Measurements from ENCODE around the gene LSM4.

LSM4 gene

GRCh38 chr19:18304458-18305310, 18.2 kb downstream of the LSM4 start:
- H3K4me3 ChIP-seq (ENCODE audit: low read length in 2 of 2), result peak overlapping the region in 1 of 2 donors; percentile 49
- H4K91ac ChIP-seq (ENCODE audit: low read depth, low read length, poor library complexity), result no peak overlapping the region
- no CpG with 5 or more reads among the region's 29 CpGs for WGBS, 2 donors (ENCODE audit: extremely low coverage in 2 of 2, insufficient read length in 2 of 2, insufficient replicate concordance in 1 of 2)

GRCh38 chr19:18304208-18304457, 18.7 kb downstream of the LSM4 start:
- no CpG with 5 or more reads among the region's 2 CpGs for WGBS, 2 donors (ENCODE audit: extremely low coverage in 2 of 2, insufficient read length in 2 of 2, insufficient replicate concordance in 1 of 2)
- H3K27ac ChIP-seq (replicated peaks; ENCODE audit: low read length), result peak overlapping the region; percentile 90

More at GRCh38 chr19:18304458-18305310, 18.2 kb downstream of the LSM4 start:
- Histone ChIP-seq H2AFZ (ENCODE audit: low read length) (peak overlapping the region; percentile 75), H3K27me3 (ENCODE audit: control insufficient read depth in 3 of 3, insufficient read depth in 3 of 3, low read depth in 1 of 3, low read length in 3 of 3) (no peaks in the 10 kb centered on the region), H2BK12ac (ENCODE audit: low read length) (peak overlapping the region; percentile 2), H3K23ac (ENCODE audit: low read depth, low read length, poor library complexity) (peak overlapping the region; percentile 2), H3K9ac (ENCODE audit: low read depth, low read length, poor library complexity) (peak overlapping the region; percentile 14), H2BK5ac (ENCODE audit: low read length) (peak overlapping the region; percentile 96), H3K4ac (ENCODE audit: low read length) (no peak overlapping the region), H3K79me1 (ENCODE audit: low read depth, low read length) (peaks cover 6% of the 10 kb centered on the region), H3K14ac (ENCODE audit: low read length) (peak overlapping the region; percentile 10), H3K9me3 (replicated peaks in 1 of 2; ENCODE audit: control insufficient read depth in 2 of 2, insufficient read depth in 1 of 2, low read depth in 1 of 2, low read length in 2 of 2) (no peaks in the 10 kb centered on the region), H4K8ac (ENCODE audit: low read depth, low read length) (no peak overlapping the region), H3K18ac (ENCODE audit: low read length) (peak overlapping the region; percentile 95), H2BK120ac (ENCODE audit: low read depth, low read length) (no peak overlapping the region), H2AK5ac (ENCODE audit: low read depth, low read length) (peak overlapping the region; percentile 46), H2BK15ac (ENCODE audit: low read length) (peak overlapping the region; percentile 19), H3K4me2 (ENCODE audit: insufficient read depth, low read length, poor library complexity, severe bottlenecking) (peak overlapping the region; percentile 44), H3K36me3 (replicated peaks in 1 of 2; ENCODE audit: control insufficient read depth in 2 of 2, insufficient read depth in 2 of 2, low read length in 2 of 2) (peaks cover 33 to 39% of the 10 kb centered on the region in 2 donors), H3K4me1 (ENCODE audit: control insufficient read depth in 2 of 2, insufficient read depth in 1 of 2, low read depth in 1 of 2, low read length in 2 of 2) (peaks cover 10 to 17% of the 10 kb centered on the region in 2 donors), H3K27ac (replicated peaks; ENCODE audit: low read length) (peak overlapping the region; percentile 90)
- no peak for DNase-seq (ENCODE audit: low spot score)

GRCh38 chr19:18301718-18302111, 21.2 kb downstream of the LSM4 start:
- H3K14ac ChIP-seq (ENCODE audit: low read length), result no peak overlapping the region
- H3K4me3 ChIP-seq (ENCODE audit: low read length in 2 of 2), result no peak overlapping the region
- H4K91ac ChIP-seq (ENCODE audit: low read depth, low read length, poor library complexity), result no peak overlapping the region
- no peak overlapping the region for H3K4ac ChIP-seq (ENCODE audit: low read length)
- no peak overlapping the region for H3K18ac ChIP-seq (ENCODE audit: low read length)
- no CpG with 5 or more reads among the region's 4 CpGs for WGBS, 2 donors (ENCODE audit: extremely low coverage in 2 of 2, insufficient read length in 2 of 2, insufficient replicate concordance in 1 of 2)
- no peak overlapping the region for H2BK120ac ChIP-seq (ENCODE audit: low read depth, low read length)
- H3K9ac ChIP-seq (ENCODE audit: low read depth, low read length, poor library complexity), result no peak overlapping the region
- no peak overlapping the region for H2BK12ac ChIP-seq (ENCODE audit: low read length)
- no peak overlapping the region for H3K27ac ChIP-seq (replicated peaks; ENCODE audit: low read length)
- H3K9me3 ChIP-seq (replicated peaks in 1 of 2; ENCODE audit: control insufficient read depth in 2 of 2, insufficient read depth in 1 of 2, low read depth in 1 of 2, low read length in 2 of 2), result no peaks in the 10 kb centered on the region
- peaks cover 7 to 10% of the 10 kb centered on the region in 2 donors for H3K36me3 ChIP-seq (replicated peaks in 1 of 2; ENCODE audit: control insufficient read depth in 2 of 2, insufficient read depth in 2 of 2, low read length in 2 of 2)
- no peak overlapping the region for H4K8ac ChIP-seq (ENCODE audit: low read depth, low read length)
- H3K27me3 ChIP-seq (ENCODE audit: control insufficient read depth in 3 of 3, insufficient read depth in 3 of 3, low read depth in 1 of 3, low read length in 3 of 3), result no peaks in the 10 kb centered on the region
- H2AK5ac ChIP-seq (ENCODE audit: low read depth, low read length), result no peak overlapping the region
- H3K79me1 ChIP-seq (ENCODE audit: low read depth, low read length), result peaks cover 2% of the 10 kb centered on the region
- H3K23ac ChIP-seq (ENCODE audit: low read depth, low read length, poor library complexity), result no peak overlapping the region
- H3K4me2 ChIP-seq (ENCODE audit: insufficient read depth, low read length, poor library complexity, severe bottlenecking), result no peak overlapping the region
- H2BK15ac ChIP-seq (ENCODE audit: low read length), result no peak overlapping the region
- H3K4me1 ChIP-seq (ENCODE audit: control insufficient read depth in 2 of 2, insufficient read depth in 1 of 2, low read depth in 1 of 2, low read length in 2 of 2), result peaks cover 12 to 17% of the 10 kb centered on the region in 2 donors
- no peak for DNase-seq (ENCODE audit: low spot score)
- no peak overlapping the region for H2BK5ac ChIP-seq (ENCODE audit: low read length)
- H2AFZ ChIP-seq (ENCODE audit: low read length), result no peak overlapping the region

More at GRCh38 chr19:18304208-18304457, 18.7 kb downstream of the LSM4 start:
- no peak overlapping the region for H3K4ac ChIP-seq (ENCODE audit: low read length)
- no peak overlapping the region for H3K4me2 ChIP-seq (ENCODE audit: insufficient read depth, low read length, poor library complexity, severe bottlenecking)
- peak overlapping the region; percentile 14 for H3K9ac ChIP-seq (ENCODE audit: low read depth, low read length, poor library complexity)
- no peaks in the 10 kb centered on the region for H3K9me3 ChIP-seq (replicated peaks in 1 of 2; ENCODE audit: control insufficient read depth in 2 of 2, insufficient read depth in 1 of 2, low read depth in 1 of 2, low read length in 2 of 2)
- peak overlapping the region; percentile 2 for H3K23ac ChIP-seq (ENCODE audit: low read depth, low read length, poor library complexity)
- peak overlapping the region; percentile 46 for H2AK5ac ChIP-seq (ENCODE audit: low read depth, low read length)
- H2BK12ac ChIP-seq (ENCODE audit: low read length), result peak overlapping the region; percentile 73
- no peaks in the 10 kb centered on the region for H3K27me3 ChIP-seq (ENCODE audit: control insufficient read depth in 3 of 3, insufficient read depth in 3 of 3, low read depth in 1 of 3, low read length in 3 of 3)
- no peak overlapping the region for H4K91ac ChIP-seq (ENCODE audit: low read depth, low read length, poor library complexity)
- peak overlapping the region; percentile 96 for H2BK5ac ChIP-seq (ENCODE audit: low read length)
- H2BK15ac ChIP-seq (ENCODE audit: low read length), result no peak overlapping the region
- DNase-seq (ENCODE audit: low spot score), result no peak
- no peak overlapping the region for H4K8ac ChIP-seq (ENCODE audit: low read depth, low read length)
- H3K14ac ChIP-seq (ENCODE audit: low read length), result no peak overlapping the region
- peaks cover 4% of the 10 kb centered on the region for H3K79me1 ChIP-seq (ENCODE audit: low read depth, low read length)
- peak overlapping the region; percentile 75 for H2AFZ ChIP-seq (ENCODE audit: low read length)
- H3K4me1 ChIP-seq (ENCODE audit: control insufficient read depth in 2 of 2, insufficient read depth in 1 of 2, low read depth in 1 of 2, low read length in 2 of 2), result peaks cover 10 to 17% of the 10 kb centered on the region in 2 donors
- no peak overlapping the region for H2BK120ac ChIP-seq (ENCODE audit: low read depth, low read length)
- peak overlapping the region in 1 of 2 donors; percentile 49 for H3K4me3 ChIP-seq (ENCODE audit: low read length in 2 of 2)
- peak overlapping the region; percentile 95 for H3K18ac ChIP-seq (ENCODE audit: low read length)
- peaks cover 27 to 34% of the 10 kb centered on the region in 2 donors for H3K36me3 ChIP-seq (replicated peaks in 1 of 2; ENCODE audit: control insufficient read depth in 2 of 2, insufficient read depth in 2 of 2, low read length in 2 of 2)

- Histone ChIP-seq H3K4me1 (ENCODE audit: control insufficient read depth in 2 of 2, insufficient read depth in 1 of 2, low read depth in 1 of 2, low read length in 2 of 2) (peaks cover 12 to 17% of the 10 kb centered on the region in 2 donors), H3K4me3 (ENCODE audit: low read length in 2 of 2) (no peak overlapping the region), H3K4ac (ENCODE audit: low read length) (no peak overlapping the region), H4K8ac (ENCODE audit: low read depth, low read length) (no peak overlapping the region), H3K14ac (ENCODE audit: low read length) (no peak overlapping the region), H3K27me3 (ENCODE audit: control insufficient read depth in 3 of 3, insufficient read depth in 3 of 3, low read depth in 1 of 3, low read length in 3 of 3) (no peaks in the 10 kb centered on the region), H3K4me2 (ENCODE audit: insufficient read depth, low read length, poor library complexity, severe bottlenecking) (no peak overlapping the region), H4K91ac (ENCODE audit: low read depth, low read length, poor library complexity) (no peak overlapping the region), H3K79me1 (ENCODE audit: low read depth, low read length) (peaks cover 2% of the 10 kb centered on the region), H3K18ac (ENCODE audit: low read length) (peak overlapping the region; percentile 45), H3K36me3 (replicated peaks in 1 of 2; ENCODE audit: control insufficient read depth in 2 of 2, insufficient read depth in 2 of 2, low read length in 2 of 2) (peaks cover 2 to 4% of the 10 kb centered on the region in 2 donors), H2BK12ac (ENCODE audit: low read length) (no peak overlapping the region), H2AK5ac (ENCODE audit: low read depth, low read length) (peak overlapping the region; percentile 60), H2BK15ac (ENCODE audit: low read length) (peak overlapping the region; percentile 55), H3K23ac (ENCODE audit: low read depth, low read length, poor library complexity) (no peak overlapping the region), H3K9ac (ENCODE audit: low read depth, low read length, poor library complexity) (no peak overlapping the region), H2BK5ac (ENCODE audit: low read length) (no peak overlapping the region), H3K27ac (replicated peaks; ENCODE audit: low read length) (no peak overlapping the region), H2BK120ac (ENCODE audit: low read depth, low read length) (no peak overlapping the region), H3K9me3 (replicated peaks in 1 of 2; ENCODE audit: control insufficient read depth in 2 of 2, insufficient read depth in 1 of 2, low read depth in 1 of 2, low read length in 2 of 2) (no peaks in the 10 kb centered on the region), H2AFZ (ENCODE audit: low read length) (peak overlapping the region; percentile 47)
- WGBS, 2 donors (ENCODE audit: extremely low coverage in 2 of 2, insufficient read length in 2 of 2, insufficient replicate concordance in 1 of 2), result no CpG with 5 or more reads among the region's 18 CpGs
- DNase-seq (ENCODE audit: low spot score), result no peak
These were observed 21.8 kb downstream of the LSM4 start for GRCh38 chr19:18300930-18301717.
